Lower lobe of right lung (tissue), 2 donors: ENCODE data around the gene CDKN2AIP. TPM values are rescaled to one million over a fixed set of nuclear protein-coding genes. Genes with fewer than 3 reads are reported as not detected.

ENCODE experiments used
- ATAC-seq, 2 donors: fragments of 200-7000 bp; cut with Tn5 transposase; one replicate each; pipeline ENCODE4 v1.9.1; 2020 to 2022; ENCODE audit warnings: mild to moderate bottlenecking in 2 of 2, moderate library complexity in 2 of 2
- DNase-seq: peaks from one replicate; pipeline ENCODE4 v3.0.0-alpha.2; 2020
- H3K27ac ChIP-seq: fragments of 200-600 bp; one replicate; pipeline ENCODE4 v1.8.0; 2022
- H3K27me3 ChIP-seq: fragments of 200-600 bp; one replicate; pipeline ENCODE4 v1.8.0; 2022; ENCODE audit warnings: low read depth
- H3K36me3 ChIP-seq: fragments of 200-600 bp; one replicate; pipeline ENCODE4 v1.8.0; 2022; ENCODE audit warnings: mild to moderate bottlenecking
- H3K4me1 ChIP-seq: fragments of 200-600 bp; one replicate; pipeline ENCODE4 v1.8.0; 2022
- H3K4me3 ChIP-seq: fragments of 200-600 bp; one replicate; pipeline ENCODE4 v1.8.0; 2022; ENCODE audit warnings: mild to moderate bottlenecking
- H3K9me3 ChIP-seq: fragments of 200-600 bp; one replicate; pipeline ENCODE4 v1.8.0; 2022
- intact Hi-C: fragments of 100-400 bp; cut with DNase I; formaldehyde crosslinking; loops from one replicate; pipeline ENCODE4 v1.11.0; 2022
- total RNA-seq: library from RNA; stranded (reverse); fragmentation: NEBNext Ultra II Directional; extraction: Animal tissue kit (Norgen Biotek cat#: 25700); gene quantifications from one replicate; pipeline ENCODE4 v1.2.1, GENCODE V29; 2021
- TF ChIP-seq, protein P1 (sequence below): fragments of 200-600 bp; IDR thresholded peaks from one replicate; pipeline ENCODE4 v1.8.0; 2022; ENCODE audit warnings: antibody characterized with exemption, mild to moderate bottlenecking
- donor health status: DM: no; HTN: yes; CAD: no; lungs with severe emphysema.

Gene CDKN2AIP
- total RNA-seq, 1 donor from 2014 or later: 15.4 TPM

DNA sequence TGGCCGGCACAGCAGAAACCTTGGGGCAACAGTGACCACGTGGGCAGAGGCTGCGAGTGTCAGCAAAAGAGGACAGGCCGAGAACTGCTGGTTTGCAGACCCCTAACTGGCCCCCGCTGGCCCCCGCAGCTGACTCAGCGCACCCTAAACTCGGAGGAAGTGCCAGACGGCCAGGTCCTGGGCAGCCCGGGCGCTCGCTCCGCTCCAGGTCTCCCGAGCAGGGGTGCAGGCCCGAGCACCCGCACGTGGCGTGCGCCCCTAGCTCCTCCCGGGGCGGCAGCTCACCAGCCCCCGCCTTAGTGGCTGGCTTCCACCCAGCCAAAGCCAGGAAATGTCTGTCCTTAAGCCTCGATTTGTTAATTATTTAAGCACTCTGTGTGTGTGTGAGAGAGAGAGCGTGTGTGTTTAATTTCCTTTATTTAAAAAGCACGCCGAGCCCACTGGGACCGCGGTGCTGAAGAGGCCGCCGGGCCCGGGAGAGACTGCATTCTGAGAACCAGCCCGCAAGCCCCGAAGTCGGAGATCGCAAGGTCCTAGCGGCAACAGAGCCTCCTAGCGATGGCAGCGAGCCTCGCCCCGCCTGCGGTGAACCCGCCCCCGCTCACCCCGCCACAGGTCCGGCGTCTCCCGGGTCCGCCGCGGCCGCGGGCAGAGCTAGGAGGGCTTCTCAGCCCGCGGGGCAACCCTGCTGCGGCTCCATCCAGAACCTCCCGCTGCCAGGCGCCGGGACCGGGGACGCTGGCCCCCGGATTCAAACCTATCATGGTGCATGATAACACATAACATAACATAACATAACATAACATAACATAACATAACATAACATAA is 45.9 kb upstream of the CDKN2AIP start:
- peak; percentile 83 for DNase-seq
- intact Hi-C loops: no loop called here
- TF ChIP-seq, protein P1, sequence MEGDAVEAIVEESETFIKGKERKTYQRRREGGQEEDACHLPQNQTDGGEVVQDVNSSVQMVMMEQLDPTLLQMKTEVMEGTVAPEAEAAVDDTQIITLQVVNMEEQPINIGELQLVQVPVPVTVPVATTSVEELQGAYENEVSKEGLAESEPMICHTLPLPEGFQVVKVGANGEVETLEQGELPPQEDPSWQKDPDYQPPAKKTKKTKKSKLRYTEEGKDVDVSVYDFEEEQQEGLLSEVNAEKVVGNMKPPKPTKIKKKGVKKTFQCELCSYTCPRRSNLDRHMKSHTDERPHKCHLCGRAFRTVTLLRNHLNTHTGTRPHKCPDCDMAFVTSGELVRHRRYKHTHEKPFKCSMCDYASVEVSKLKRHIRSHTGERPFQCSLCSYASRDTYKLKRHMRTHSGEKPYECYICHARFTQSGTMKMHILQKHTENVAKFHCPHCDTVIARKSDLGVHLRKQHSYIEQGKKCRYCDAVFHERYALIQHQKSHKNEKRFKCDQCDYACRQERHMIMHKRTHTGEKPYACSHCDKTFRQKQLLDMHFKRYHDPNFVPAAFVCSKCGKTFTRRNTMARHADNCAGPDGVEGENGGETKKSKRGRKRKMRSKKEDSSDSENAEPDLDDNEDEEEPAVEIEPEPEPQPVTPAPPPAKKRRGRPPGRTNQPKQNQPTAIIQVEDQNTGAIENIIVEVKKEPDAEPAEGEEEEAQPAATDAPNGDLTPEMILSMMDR: peak; percentile 71
- H3K4me1 ChIP-seq: peaks cover 13% of the 10 kb centered on the region
- ATAC-seq: peak; percentile 91 to 94
- H3K36me3 ChIP-seq: no peaks in the 10 kb centered on the region
- no peaks in the 10 kb centered on the region for H3K27me3 ChIP-seq
- H3K9me3 ChIP-seq: no peaks in the 10 kb centered on the region
- H3K4me3 ChIP-seq: peak overlapping the region; percentile 62
- peak overlapping the region; percentile 54 for H3K27ac ChIP-seq

DNA sequence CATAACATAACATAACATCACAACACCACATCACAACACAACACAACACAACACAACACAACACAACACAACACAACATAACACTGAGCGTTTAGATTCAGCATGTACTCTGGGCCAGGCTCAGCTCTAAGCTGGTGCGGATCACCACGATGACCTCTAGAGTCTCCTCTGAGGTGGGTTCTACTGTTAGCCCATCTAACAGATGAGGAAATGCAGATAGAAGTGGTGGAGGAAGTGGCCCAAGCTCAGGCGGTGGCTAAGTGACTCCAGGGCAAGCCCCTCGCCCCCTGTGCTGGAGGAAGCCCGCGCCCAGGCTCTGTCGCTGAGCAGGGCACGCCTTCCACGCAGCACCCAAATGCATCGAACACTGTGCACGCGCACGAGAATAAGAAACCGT is 45.3 kb upstream of the CDKN2AIP start:
- Histone ChIP-seq H3K27me3 (no peaks in the 10 kb centered on the region), H3K4me1 (peaks cover 13% of the 10 kb centered on the region), H3K36me3 (no peaks in the 10 kb centered on the region), H3K4me3 (peak overlapping the region; percentile 62), H3K9me3 (no peaks in the 10 kb centered on the region), H3K27ac (no peak overlapping the region)
- DNase-seq: no peak
- TF ChIP-seq, protein P1: no peak
- ATAC-seq: peak; percentile 14 to 23
- intact Hi-C loops: no loop called here

DNA sequence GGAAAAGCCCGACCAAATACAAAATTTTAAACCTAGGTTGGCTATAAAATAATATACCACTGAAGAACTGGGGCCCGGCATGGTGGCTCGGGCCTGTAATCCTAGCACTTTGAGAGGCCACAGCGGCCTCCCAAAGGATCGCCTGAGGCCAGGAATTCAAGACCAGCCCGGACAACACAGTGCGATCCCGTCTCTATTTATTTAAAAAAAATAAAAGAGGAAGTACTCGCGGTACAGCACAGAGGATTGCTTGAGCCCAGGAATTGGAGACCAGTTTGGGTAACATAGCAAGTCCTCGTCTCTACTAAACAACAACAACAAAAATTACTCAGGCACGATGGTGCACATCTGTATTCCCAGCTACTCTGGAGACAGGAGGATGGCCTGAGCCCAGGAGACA is 44.8 kb upstream of the CDKN2AIP start:
- Histone ChIP-seq H3K27ac (no peak overlapping the region), H3K27me3 (no peaks in the 10 kb centered on the region), H3K36me3 (no peaks in the 10 kb centered on the region), H3K4me3 (no peak overlapping the region), H3K9me3 (no peaks in the 10 kb centered on the region), H3K4me1 (peaks cover 13% of the 10 kb centered on the region)
- TF ChIP-seq, protein P1: no peak
- intact Hi-C loops: no loop called here
- DNase-seq (no peak), ATAC-seq (no peak)

DNA sequence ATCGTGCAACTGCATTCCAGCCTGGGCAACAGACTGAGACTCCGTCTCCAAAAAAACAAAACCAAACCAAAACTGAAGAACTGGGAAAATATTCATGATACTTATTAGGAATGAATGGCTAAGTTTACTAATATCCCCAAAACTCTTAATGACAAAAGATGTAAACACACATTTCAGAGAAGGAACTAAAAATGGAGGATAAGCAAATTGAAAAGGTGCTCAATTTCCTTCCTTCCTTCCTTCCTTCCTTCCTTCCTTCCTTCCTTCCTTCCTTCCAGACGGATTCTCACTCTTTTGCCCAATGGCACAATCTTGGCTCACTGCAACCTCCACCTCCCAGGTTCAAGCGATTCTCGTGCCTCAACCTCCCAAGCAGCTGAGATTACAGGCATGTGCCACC is 44.4 kb upstream of the CDKN2AIP start:
- DNase-seq: no peak

DNA sequence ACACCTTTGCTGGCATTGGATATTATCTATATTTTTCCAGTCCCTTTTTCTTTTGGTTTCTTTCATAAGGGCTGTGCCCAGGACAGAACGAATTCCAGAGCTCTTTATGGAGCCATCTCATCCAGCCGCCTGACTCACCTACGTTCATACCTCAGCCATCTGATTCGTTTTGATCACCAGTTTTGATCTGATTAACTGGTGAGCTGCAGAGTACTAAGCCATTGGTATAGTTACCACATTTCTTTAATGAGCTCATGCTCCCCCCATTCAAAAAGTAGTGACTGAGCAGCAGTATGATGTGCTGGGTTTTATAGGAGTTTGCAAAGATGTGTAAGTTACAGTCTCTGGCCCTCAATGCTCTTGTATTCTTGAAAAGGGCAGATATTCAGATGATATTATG is 43.0 kb upstream of the CDKN2AIP start:
- DNase-seq: no peak

More for the DNA sequence above, 44.4 kb upstream of the CDKN2AIP start:
- H3K4me3 ChIP-seq: no peak overlapping the region
- H3K4me1 ChIP-seq: peaks cover 13% of the 10 kb centered on the region
- TF ChIP-seq, protein P1: no peak
- no peak overlapping the region for H3K27ac ChIP-seq
- H3K9me3 ChIP-seq: no peaks in the 10 kb centered on the region
- H3K36me3 ChIP-seq: no peaks in the 10 kb centered on the region
- H3K27me3 ChIP-seq: no peaks in the 10 kb centered on the region
- intact Hi-C loops: no loop called here
- no peak for ATAC-seq

More for the DNA sequence above, 43.0 kb upstream of the CDKN2AIP start:
- no peaks in the 10 kb centered on the region for H3K27me3 ChIP-seq
- H3K4me3 ChIP-seq: no peak overlapping the region
- no peaks in the 10 kb centered on the region for H3K36me3 ChIP-seq
- TF ChIP-seq, protein P1: no peak
- intact Hi-C loops: no loop called here
- H3K27ac ChIP-seq: no peak overlapping the region
- ATAC-seq: no peak
- H3K9me3 ChIP-seq: no peaks in the 10 kb centered on the region
- peaks cover 13% of the 10 kb centered on the region for H3K4me1 ChIP-seq
